GM23248 (cell line): ENCODE results near the gene NDEL1.

ENCODE experiments used
- EZH2 ChIP-seq: fragments of 200-600 bp; sonication (generic); IDR thresholded peaks from 2 replicates; pipeline ENCODE4 v1.6.1; 2018; ENCODE audit warnings: antibody characterized with exemption, mild to moderate bottlenecking; ENCODE audit not compliant: insufficient read depth, poor library complexity, severe bottlenecking
- EZH2phosphoT487 ChIP-seq: fragments of 200-600 bp; sonication (generic); IDR thresholded peaks from 2 replicates; pipeline ENCODE4 v1.6.1; 2018; ENCODE audit warnings: antibody characterized with exemption, moderate library complexity, mild to moderate bottlenecking, low read depth; ENCODE audit not compliant: insufficient read depth

DNA sequence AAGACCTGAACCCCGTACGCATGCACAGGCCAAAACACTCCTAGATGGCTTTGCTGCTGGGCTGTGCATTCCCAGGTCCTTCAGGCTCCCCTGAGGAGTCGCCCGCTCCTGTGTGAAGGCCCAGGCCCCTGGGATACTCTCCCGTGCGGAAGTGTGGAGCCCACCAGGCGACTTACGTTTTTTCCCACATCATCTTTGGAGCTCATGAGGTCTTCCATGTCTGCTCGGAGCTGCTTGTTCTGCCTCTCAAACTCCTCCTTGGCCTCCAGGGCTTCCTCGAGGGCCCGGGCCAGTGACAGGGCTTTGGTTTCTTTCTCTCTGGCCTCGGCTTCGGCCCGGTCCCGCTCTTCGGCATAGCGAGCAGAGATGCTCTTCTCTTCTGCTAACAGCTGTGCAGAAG, 56.4 kb downstream of the NDEL1 start:
- TF ChIP-seq EZH2 (no peak), EZH2phosphoT487 (no peak)
